ENCODE results near the gene PCIF1. TPM values are rescaled to one million over a fixed set of nuclear protein-coding genes. Genes with fewer than 3 reads are reported as not detected.

PCIF1 gene
- total RNA-seq, 1 experiment from 2014 or later, result 35.3 TPM

- Histone ChIP-seq H3K36me3 (ENCODE audit: low read depth) (0 out of 2 replicates have a peak, but pooled peaks cover 4% of the 10 kb centered on the region), H4K20me1 (ENCODE audit: insufficient read depth) (no peaks in the 10 kb centered on the region; the same call in 1 of the 2 replicates), H3K79me2 (ENCODE audit: low read depth) (peaks cover 6% of the 10 kb centered on the region), H2AFZ (peak within 1 kb of the TSS; percentile 66), H3K4me2 (peak within 1 kb of the TSS; percentile 77), H3K4me1 (replicated peaks; ENCODE audit: insufficient read depth) (peaks cover 22% of the 10 kb centered on the region), H3K27me3 (ENCODE audit: insufficient read depth, low read depth) (no peaks in the 10 kb centered on the region), H3K27ac (peak within 1 kb of the TSS; percentile 38), H3F3A (ENCODE audit: insufficient read depth, low read depth) (peaks cover 23% of the 10 kb centered on the region), H3K9me3 (ENCODE audit: insufficient read depth, low read depth) (no peaks in the 10 kb centered on the region), H3K4me3 (peak within 1 kb of the TSS; percentile 63), H3K9me2 (ENCODE audit: insufficient read depth) (no peaks in the 10 kb centered on the region)
- TF ChIP-seq CTCF (conservative IDR thresholded peaks at IDR 0.05) (no peak), EZH2 (IDR thresholded peaks at IDR 0.05; ENCODE audit: low read depth) (no peak)
- intact Hi-C loops (cut with micrococcal nuclease; ENCODE audit: unreplicated experiment), result loop anchor here (2.0 kb wide), 1 partner anchor 23 kb away; the partner anchor contains the start of gene PCIF1
- peak; percentile 50 to 75 for DNase-seq
- TSS peak; percentile 82 for BruUV-seq (replicated peaks)
- POLR2A ChIA-PET (ENCODE audit: unreplicated experiment), result interaction anchor here (0.5 to 0.6 kb wide), 3 partner anchors 11 to 886 kb away, joined by 3 to 4 read pairs (median 3); no protein-coding TSS in a partner anchor
- CTCF ChIA-PET, result interaction anchor here (0.7 kb wide), 1 partner anchor 50 kb away, joined by 6 read pairs; no protein-coding TSS in a partner anchor
Observed at GRCh38 chr20:45911486-45912343, 22.8 kb upstream of the PCIF1 start, which contains the start of gene PLTP. TSS of gene PLTP (minus strand) at chr20:45912155. CDS start at chr20:45911452, 703 bp downstream.

- Histone ChIP-seq H3K4me2 (peak overlapping the region; percentile 77), H3K9me3 (ENCODE audit: insufficient read depth, low read depth) (no peaks in the 10 kb centered on the region), H3K4me3 (peak overlapping the region; percentile 63), H3K4me1 (replicated peaks; ENCODE audit: insufficient read depth) (peaks cover 23% of the 10 kb centered on the region), H3K36me3 (ENCODE audit: low read depth) (0 out of 2 replicates have a peak, but pooled peaks cover 4% of the 10 kb centered on the region), H3K27me3 (ENCODE audit: insufficient read depth, low read depth) (no peaks in the 10 kb centered on the region), H2AFZ (peak overlapping the region; percentile 66), H3F3A (ENCODE audit: insufficient read depth, low read depth) (peaks cover 18% of the 10 kb centered on the region), H3K9me2 (ENCODE audit: insufficient read depth) (no peaks in the 10 kb centered on the region), H3K27ac (no peak overlapping the region), H3K79me2 (ENCODE audit: low read depth) (peaks cover 6% of the 10 kb centered on the region), H4K20me1 (ENCODE audit: insufficient read depth) (no peaks in the 10 kb centered on the region; the same call in 1 of the 2 replicates)
- BruUV-seq (replicated peaks), result no TSS peak
- CTCF ChIA-PET, result no interaction called here
- DNase-seq, result no peak
- intact Hi-C loops (cut with micrococcal nuclease; ENCODE audit: unreplicated experiment), result no loop called here
- TF ChIP-seq EZH2 (IDR thresholded peaks at IDR 0.05; ENCODE audit: low read depth), result no peak
- no peak for TF ChIP-seq CTCF (conservative IDR thresholded peaks at IDR 0.05)
- POLR2A ChIA-PET (ENCODE audit: unreplicated experiment), result interaction anchor here (0.5 kb wide), 1 partner anchor 10 kb away, joined by 4 read pairs; no protein-coding TSS in a partner anchor
Observed at GRCh38 chr20:45912344-45912682, 22.2 kb upstream of the PCIF1 start.

DNA sequence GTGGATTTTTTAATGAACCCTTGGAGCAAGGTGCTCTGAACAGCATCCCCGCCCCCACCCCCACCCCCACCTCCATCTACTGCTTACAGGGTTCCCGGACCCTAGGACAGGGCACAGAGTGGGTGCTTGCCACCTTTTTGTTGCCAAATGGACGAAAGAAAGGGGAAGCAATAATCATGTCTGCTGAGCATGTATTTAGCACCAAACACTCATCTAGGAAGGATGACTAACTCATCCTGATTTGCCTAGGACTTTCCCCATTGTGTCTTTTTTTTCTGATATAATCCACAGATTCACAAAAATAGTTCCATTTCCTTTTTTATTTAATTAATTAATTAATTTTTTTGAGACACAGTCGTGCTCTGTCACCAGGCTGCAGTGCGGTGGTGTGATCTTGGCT lies 21.4 kb upstream of the PCIF1 start:
- no peaks in the 10 kb centered on the region; the same call in 1 of the 2 replicates for H4K20me1 ChIP-seq (ENCODE audit: insufficient read depth)
- 0 out of 2 replicates have a peak, but pooled peaks cover 4% of the 10 kb centered on the region for H3K36me3 ChIP-seq (ENCODE audit: low read depth)
- TF ChIP-seq EZH2 (IDR thresholded peaks at IDR 0.05; ENCODE audit: low read depth) (no peak), CTCF (conservative IDR thresholded peaks at IDR 0.05) (no peak)
- no peaks in the 10 kb centered on the region for H3K27me3 ChIP-seq (ENCODE audit: insufficient read depth, low read depth)
- H3K4me2 ChIP-seq, result no peak overlapping the region
- H3K9me3 ChIP-seq (ENCODE audit: insufficient read depth, low read depth), result no peaks in the 10 kb centered on the region
- H3K4me3 ChIP-seq, result no peak overlapping the region
- no peak overlapping the region for H3K27ac ChIP-seq
- ChIA-PET POLR2A (ENCODE audit: unreplicated experiment) (no interaction called here), CTCF (no interaction called here)
- no TSS peak for BruUV-seq (replicated peaks)
- intact Hi-C loops (cut with micrococcal nuclease; ENCODE audit: unreplicated experiment), result no loop called here
- DNase-seq, result no peak
- H3F3A ChIP-seq (ENCODE audit: insufficient read depth, low read depth), result peaks cover 18% of the 10 kb centered on the region
- no peaks in the 10 kb centered on the region for H3K9me2 ChIP-seq (ENCODE audit: insufficient read depth)
- H3K79me2 ChIP-seq (ENCODE audit: low read depth), result peaks cover 6% of the 10 kb centered on the region
- no peak overlapping the region for H2AFZ ChIP-seq
- H3K4me1 ChIP-seq (replicated peaks; ENCODE audit: insufficient read depth), result peaks cover 23% of the 10 kb centered on the region
